A673 (cell line): ENCODE results near the gene SOBP. TPM values are rescaled to one million over a fixed set of nuclear protein-coding genes. Genes with fewer than 3 reads are reported as not detected.

Source experiments
- BruUV-seq: library from RNA; stranded (reverse); fragments of 400-500 nt; replicated peaks from 2 replicates; lab custom pipeline; 2021; lab: Mats Ljungman, UMichigan
- CTCF ChIA-PET: fragments of 300-600 bp; sonication (Branson Sonifier 250); formaldehyde crosslinking; loops from one replicate; lab custom pipeline; 2022; ENCODE audit warnings: antibody characterized with exemption; lab: Charles Lee
- POLR2A ChIA-PET: fragments of 300-600 bp; sonication (Branson Sonifier 250); formaldehyde crosslinking; loops from one replicate; lab custom pipeline; 2022; ENCODE audit warnings: antibody characterized with exemption; ENCODE audit not compliant: low non-redundant PET; lab: Charles Lee
- DNase-seq: peaks from one replicate; pipeline ENCODE4 v3.0.0-alpha.2; 2015; ENCODE audit warnings: low spot score
- H3K27ac ChIP-seq: fragments of 200-600 bp; sonication (generic); 2 replicates; pipeline ENCODE4 v1.5.1; 2016; ENCODE audit warnings: mixed run types, low read depth, mild to moderate bottlenecking, mixed read lengths, antibody characterized with exemption, low read length; ENCODE audit not compliant: poor library complexity, severe bottlenecking
- H3K27me3 ChIP-seq: fragments of 200-600 bp; sonication (generic); replicated peaks from 2 replicates; pipeline ENCODE4 v1.6.1; 2017; ENCODE audit warnings: mixed run types, low read depth, mild to moderate bottlenecking, mixed read lengths, antibody characterized with exemption, low read length; ENCODE audit not compliant: insufficient read depth, poor library complexity
- H3K36me3 ChIP-seq: fragments of 200-600 bp; sonication (generic); 2 replicates; pipeline ENCODE4 v1.6.1; 2016; ENCODE audit warnings: mixed run types, mild to moderate bottlenecking, mixed read lengths, antibody characterized with exemption, low read length; ENCODE audit not compliant: insufficient read depth, poor library complexity, severe bottlenecking
- H3K4me1 ChIP-seq: fragments of 200-600 bp; sonication (generic); 2 replicates; pipeline ENCODE4 v1.6.1; 2017; ENCODE audit warnings: mixed run types, mild to moderate bottlenecking, mixed read lengths, antibody characterized with exemption, low read length; ENCODE audit not compliant: insufficient read depth, poor library complexity, severe bottlenecking
- H3K4me3 ChIP-seq: fragments of 200-600 bp; sonication (generic); 2 replicates; pipeline ENCODE4 v1.5.1; 2016; ENCODE audit warnings: low read depth, mixed run types, mild to moderate bottlenecking, mixed read lengths, low read length; ENCODE audit not compliant: poor library complexity, severe bottlenecking
- H3K9me3 ChIP-seq: fragments of 200-600 bp; sonication (generic); 2 replicates; pipeline ENCODE4 v1.6.1; 2016; ENCODE audit warnings: mixed run types, low read depth, mild to moderate bottlenecking, mixed read lengths, antibody characterized with exemption, low read length; ENCODE audit not compliant: poor library complexity, severe bottlenecking
- EZH2 ChIP-seq: fragments of 200-600 bp; sonication (generic); IDR thresholded peaks from 2 replicates; pipeline ENCODE4 v1.6.1; 2017; ENCODE audit warnings: borderline replicate concordance, low read depth, mild to moderate bottlenecking, mixed read lengths, antibody characterized with exemption, low read length; ENCODE audit not compliant: poor library complexity, severe bottlenecking
- intact Hi-C: fragments of 100-400 bp; cut with micrococcal nuclease; formaldehyde crosslinking; loops from one replicate; pipeline ENCODE4 v1.10.0; 2022; ENCODE audit not compliant: unreplicated experiment
- total RNA-seq: library from RNA; stranded (reverse); gene quantifications from 2 replicates; pipeline ENCODE4 v1.2.3, GENCODE V29; 2021
- TF ChIP-seq, protein P1 (sequence below): fragments of 300-800, 200-600 bp; sonication (generic); conservative IDR thresholded peaks from 2 replicates; pipeline ENCODE4 v1.5.1; 2017; ENCODE audit warnings: low read depth, mild to moderate bottlenecking, antibody characterized with exemption, low read length, moderate library complexity, mixed read lengths

The SOBP gene
- total RNA-seq, 1 experiment from 2014 or later, result 3.3 TPM

GRCh38 chr6:107634324-107635056 is 144.6 kb downstream of the SOBP start:
- H3K27me3 ChIP-seq, result no peaks in the 10 kb centered on the region
- H3K4me1 ChIP-seq, result no peaks in the 10 kb centered on the region
- POLR2A ChIA-PET, result no interaction called here
- no peak overlapping the region for H3K4me3 ChIP-seq
- no TSS peak for BruUV-seq
- CTCF ChIA-PET, result no interaction called here
- no peaks in the 10 kb centered on the region for H3K36me3 ChIP-seq
- H3K9me3 ChIP-seq, result no peaks in the 10 kb centered on the region
- H3K27ac ChIP-seq, result no peak overlapping the region
- intact Hi-C loops, result no loop called here
- DNase-seq, result no peak
- no peak for TF ChIP-seq EZH2
- TF ChIP-seq, protein P1, sequence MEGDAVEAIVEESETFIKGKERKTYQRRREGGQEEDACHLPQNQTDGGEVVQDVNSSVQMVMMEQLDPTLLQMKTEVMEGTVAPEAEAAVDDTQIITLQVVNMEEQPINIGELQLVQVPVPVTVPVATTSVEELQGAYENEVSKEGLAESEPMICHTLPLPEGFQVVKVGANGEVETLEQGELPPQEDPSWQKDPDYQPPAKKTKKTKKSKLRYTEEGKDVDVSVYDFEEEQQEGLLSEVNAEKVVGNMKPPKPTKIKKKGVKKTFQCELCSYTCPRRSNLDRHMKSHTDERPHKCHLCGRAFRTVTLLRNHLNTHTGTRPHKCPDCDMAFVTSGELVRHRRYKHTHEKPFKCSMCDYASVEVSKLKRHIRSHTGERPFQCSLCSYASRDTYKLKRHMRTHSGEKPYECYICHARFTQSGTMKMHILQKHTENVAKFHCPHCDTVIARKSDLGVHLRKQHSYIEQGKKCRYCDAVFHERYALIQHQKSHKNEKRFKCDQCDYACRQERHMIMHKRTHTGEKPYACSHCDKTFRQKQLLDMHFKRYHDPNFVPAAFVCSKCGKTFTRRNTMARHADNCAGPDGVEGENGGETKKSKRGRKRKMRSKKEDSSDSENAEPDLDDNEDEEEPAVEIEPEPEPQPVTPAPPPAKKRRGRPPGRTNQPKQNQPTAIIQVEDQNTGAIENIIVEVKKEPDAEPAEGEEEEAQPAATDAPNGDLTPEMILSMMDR, result no peak

DNA sequence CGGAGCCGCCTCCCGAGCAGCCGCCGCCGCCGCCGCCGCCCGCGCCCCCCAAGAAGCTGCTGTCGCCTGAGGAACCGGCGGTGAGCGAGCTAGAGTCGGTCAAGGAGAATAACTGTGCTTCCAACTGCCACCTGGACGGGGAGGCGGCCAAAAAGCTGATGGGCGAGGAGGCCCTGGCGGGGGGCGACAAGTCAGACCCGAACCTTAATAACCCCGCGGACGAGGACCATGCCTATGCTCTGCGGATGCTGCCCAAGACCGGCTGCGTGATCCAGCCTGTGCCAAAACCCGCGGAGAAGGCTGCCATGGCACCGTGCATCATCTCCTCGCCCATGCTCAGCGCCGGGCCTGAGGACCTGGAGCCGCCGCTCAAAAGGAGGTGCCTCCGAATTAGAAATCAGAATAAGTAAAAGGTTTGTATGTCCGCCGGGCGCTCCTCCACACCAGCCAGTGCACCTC is 145.2 kb downstream of the SOBP start:
- BruUV-seq, result no TSS peak
- no peak for DNase-seq
- no peaks in the 10 kb centered on the region for H3K4me1 ChIP-seq
- ChIA-PET CTCF (no interaction called here), POLR2A (no interaction called here)
- no peak overlapping the region for H3K27ac ChIP-seq
- H3K4me3 ChIP-seq, result no peak overlapping the region
- TF ChIP-seq EZH2, result no peak
- TF ChIP-seq, protein P1, result no peak
- H3K9me3 ChIP-seq, result no peaks in the 10 kb centered on the region
- intact Hi-C loops, result no loop called here
- H3K27me3 ChIP-seq, result no peaks in the 10 kb centered on the region
- no peaks in the 10 kb centered on the region for H3K36me3 ChIP-seq

DNA sequence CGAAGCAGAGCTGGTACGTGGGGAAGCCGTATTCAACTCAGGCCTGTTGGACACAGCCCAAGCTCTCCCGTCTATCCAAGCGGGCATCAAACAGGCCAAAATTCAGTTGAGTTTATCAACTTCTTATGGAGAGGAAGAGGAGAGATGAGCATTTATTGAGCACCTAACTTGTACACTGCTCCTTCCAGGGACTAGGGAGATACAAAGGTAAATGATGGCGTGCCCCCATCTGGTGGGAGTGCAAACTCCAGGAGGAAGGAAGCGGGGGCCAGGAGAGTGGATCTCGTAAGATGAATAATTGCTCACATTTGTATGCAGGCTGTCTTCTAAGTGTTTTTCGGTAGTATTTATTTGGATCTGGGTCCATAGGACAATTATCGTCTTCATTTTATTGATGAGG is 146.6 kb downstream of the SOBP start:
- CTCF ChIA-PET, result interaction anchor here (0.7 to 1.3 kb wide), 2 partner anchors 318 to 439 kb away, joined by 3 read pairs; no protein-coding TSS in a partner anchor

More for the DNA sequence above, 146.6 kb downstream of the SOBP start:
- H3K27ac ChIP-seq, result no peak overlapping the region
- no TSS peak for BruUV-seq
- no peak for DNase-seq
- H3K27me3 ChIP-seq, result no peaks in the 10 kb centered on the region
- H3K9me3 ChIP-seq, result no peaks in the 10 kb centered on the region
- POLR2A ChIA-PET, result no interaction called here
- intact Hi-C loops, result no loop called here
- H3K4me1 ChIP-seq, result no peaks in the 10 kb centered on the region
- H3K36me3 ChIP-seq, result no peaks in the 10 kb centered on the region
- no peak for TF ChIP-seq EZH2
- TF ChIP-seq, protein P1, result 0 out of 2 replicates have a peak, but pooled peaks have one; percentile 25
- H3K4me3 ChIP-seq, result no peak overlapping the region
